ENCODE data around the gene PPP2R2C.

The PPP2R2C gene

DNA sequence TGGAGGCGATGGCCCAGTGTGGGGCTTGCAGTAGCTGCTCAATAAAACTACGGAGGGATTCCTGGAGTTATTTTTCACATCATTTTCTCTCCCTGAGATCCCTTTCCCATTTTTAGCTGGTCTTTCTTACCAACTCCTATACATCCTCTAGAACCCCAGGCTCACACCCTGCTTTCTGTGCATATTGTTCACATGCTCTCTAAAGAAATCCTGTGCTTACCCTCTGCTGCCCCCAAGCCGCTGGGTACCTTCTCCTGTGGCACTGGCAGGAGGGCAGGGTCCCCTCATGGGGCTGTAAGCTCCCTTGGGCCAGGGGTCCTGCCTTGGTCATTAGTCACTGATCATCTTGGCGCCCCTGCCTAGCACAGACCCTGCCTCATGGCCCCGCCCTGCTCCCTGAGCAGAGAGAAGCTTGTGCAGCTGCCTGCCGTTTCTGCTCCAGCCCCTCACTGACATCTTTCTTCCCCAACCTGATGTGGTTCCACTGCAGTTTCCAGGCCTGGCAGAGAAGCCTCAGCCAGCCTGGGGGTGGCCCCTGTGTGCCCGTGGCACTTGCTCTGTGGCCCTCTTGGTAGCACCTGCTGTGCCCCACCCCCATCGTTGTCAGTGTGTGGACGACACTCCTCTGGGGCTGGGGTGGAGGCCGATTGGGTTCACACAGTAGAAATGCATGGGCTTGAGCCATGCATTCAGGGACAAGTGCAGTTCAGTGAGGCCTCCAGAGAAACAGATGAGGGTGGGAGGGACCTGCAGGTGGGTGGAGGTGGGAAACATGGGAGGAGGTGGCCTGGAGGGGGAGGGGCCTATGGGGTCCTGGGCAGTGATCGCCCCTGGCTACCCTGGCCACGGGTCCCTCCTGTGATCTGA, 133.2 kb downstream of the PPP2R2C start:
- DNase-seq: no peak

DNA sequence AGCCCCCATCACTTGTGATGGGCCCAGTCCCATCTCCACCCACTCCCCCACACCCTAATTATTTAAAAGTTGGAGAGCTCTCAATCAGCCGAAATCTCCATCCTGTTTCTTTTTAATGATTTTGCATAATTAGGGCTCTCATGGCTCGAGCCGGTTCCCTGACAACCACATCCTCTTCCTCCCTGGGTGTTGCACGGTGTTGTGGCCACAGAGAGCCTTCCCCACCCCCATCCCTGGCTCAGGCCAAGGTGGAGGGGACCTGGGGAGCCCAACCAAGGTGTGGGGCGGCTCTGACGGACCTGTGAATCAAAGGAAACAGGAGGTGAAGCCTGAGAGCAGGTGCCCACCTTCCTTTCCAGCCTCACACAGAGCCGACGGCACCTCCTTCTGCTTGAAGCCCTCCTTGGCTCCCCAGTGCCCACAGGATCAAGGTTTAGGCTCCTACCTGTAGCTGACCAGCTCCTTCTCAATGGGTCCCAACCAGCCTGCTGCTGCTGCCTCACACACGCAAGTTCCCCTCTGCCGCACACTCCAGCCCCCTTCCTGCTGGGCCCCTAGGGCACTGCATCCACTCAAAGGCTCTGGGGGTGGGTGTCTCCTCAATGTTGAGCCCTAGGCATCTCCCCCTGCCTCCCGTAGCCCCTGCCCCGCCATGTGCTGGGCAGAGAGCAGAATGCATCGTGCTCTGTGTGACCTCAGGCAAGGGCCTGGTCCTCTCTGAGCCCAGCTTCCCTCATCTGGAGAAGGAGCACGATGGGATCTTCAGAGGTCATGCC, 134.1 kb downstream of the PPP2R2C start:
- no peak for DNase-seq

DNA sequence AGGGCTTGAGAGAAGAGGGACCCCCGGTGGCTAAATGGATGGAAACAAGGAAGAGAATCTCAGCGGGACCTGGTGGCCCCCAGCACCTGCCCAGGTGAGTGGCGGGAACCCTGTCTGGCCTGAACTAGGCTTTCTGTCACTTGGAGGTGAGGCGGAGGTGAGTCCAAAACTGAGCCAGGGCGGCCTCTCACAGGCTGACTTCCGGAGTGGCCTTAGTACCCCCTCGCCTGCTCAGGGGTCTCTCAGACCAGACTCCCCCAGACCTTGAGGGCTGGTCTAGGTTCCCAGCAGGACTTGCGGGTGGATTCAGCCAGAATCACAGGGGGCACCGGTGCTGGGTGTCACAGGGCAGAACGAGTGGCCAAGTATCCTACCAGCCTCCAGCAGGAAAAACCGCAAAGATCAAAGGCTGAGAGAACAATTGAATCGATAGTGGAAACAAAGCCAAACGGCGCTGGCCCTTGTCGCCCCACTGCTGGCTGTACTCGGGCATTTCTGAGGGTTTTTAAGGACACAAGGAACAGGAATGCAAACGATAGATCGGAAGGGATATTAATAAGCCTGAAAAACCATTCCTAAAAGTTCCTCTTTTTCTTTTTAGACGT, 135.0 kb downstream of the PPP2R2C start:
- DNase-seq: no peak

DNA sequence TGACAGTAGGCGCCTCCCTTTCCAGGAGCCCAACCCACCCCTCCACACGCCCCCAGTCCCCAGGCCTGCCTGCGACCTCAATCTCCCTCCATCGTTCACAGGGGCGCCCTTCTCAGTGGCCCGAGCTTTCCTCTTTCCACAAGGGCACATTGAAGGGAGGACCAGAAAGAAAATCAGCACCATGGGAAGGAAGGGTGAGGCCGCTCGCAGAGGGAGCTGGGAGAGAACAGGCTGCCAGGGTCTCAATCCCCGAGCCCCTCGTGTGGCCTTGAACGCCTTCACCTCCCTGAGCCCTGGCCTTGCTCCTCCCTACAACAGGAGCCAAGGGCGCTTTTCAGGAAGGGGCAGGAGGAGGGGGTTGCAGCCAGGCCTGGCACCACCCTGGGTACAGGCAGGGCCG, 136.2 kb downstream of the PPP2R2C start:
- DNase-seq: no peak

DNA sequence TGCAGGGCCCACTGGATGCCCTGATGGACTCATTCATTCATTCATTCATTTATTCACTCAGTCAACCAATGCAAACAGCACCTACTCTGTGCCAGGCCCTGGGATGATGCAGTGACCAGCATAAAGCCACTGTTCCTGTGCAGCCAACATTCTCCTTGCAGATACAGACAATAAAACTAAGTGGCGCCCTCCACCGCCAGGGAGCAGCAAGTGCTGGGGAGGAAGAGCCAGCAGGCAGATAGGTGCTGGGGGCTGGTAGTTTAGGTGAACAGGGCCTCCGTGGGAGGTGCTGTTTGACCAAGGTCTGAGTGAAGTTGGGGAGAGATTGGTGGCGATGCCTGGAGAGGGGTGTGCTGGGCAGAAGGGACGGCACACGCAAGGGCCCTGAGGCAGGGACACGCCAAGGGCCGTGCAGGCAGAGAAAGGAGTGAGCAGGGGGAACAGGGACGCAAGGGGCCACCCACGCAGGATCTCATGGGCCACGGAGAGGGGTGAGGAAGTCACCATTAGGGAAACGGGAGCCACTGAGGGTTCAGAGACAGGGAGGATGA, 137.3 kb downstream of the PPP2R2C start:
- no peak for DNase-seq

DNA sequence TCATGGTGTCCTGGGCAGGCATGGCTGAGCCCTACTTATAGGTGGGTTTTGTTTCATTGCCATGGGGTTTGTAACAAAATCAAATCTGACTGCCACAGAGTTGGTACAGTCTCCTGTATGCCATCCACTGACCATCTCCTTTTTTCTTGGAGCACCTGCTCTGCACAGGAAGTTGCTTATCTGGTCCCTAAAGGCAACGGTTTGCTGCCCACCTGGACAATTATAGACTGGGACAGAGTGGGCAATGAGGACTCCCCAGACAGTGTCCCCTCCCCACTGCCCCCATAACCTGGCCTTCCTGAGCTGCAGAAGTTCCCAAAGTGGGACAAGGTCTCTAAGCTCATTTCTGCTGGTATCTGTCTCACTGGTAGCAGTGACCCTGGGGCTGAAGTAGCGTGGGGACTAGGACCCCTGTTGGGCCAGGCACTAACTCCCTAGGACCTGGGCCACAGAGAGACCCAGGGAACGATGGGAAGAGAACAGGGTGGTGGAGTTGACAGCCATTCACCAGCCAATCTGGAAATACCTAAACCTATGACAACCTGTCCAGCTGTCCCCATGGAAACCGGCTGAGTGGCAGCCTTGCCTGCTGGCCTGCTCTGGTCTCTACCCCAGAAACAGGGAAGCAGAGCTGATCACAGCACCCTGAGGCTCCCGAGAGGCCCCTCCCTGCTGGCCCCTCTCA, 138.1 kb downstream of the PPP2R2C start:
- no peak for DNase-seq

DNA sequence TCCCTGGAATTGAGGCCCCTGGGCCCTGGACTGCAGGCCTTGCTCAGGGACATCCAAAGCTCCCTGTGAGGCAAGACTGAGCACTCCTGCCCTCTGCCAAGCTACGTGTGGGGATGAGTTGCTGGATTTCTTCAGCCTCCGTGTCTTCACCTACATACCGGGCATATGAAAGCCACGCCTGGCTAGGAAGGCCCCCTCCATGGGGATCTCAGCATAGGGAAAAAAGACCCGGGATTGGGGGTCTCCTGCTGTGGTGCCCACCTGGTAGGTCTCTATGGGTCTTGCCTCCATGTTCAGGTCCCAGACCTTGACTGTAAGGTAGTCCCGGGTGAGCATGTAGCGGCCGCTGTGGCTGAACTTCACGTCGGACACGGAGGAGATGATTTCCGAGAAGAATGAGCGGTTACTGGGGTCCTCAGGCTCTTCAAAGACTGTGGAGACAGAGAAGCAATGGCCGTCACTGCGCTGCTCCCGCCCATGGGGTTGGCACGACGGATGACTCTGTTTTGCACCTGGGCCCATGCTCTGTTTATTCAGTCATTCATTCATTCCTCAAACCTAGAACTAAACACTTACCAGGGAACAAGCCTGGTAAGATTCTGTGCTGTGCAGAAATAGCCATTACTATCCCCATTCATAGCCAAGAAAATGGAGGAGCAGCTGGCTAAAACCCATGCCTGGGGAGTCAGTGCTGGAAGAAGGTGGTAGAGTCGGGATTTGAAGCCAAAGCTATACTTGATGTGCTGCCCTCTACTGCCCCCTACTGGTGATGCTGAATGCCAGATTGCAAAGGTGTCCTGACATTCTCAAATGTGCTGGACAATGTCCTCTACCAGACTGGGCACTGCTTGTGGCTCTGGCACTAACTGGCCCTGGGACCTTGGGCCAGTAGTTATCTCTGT, 138.9 kb downstream of the PPP2R2C start:
- no peak for DNase-seq

DNA sequence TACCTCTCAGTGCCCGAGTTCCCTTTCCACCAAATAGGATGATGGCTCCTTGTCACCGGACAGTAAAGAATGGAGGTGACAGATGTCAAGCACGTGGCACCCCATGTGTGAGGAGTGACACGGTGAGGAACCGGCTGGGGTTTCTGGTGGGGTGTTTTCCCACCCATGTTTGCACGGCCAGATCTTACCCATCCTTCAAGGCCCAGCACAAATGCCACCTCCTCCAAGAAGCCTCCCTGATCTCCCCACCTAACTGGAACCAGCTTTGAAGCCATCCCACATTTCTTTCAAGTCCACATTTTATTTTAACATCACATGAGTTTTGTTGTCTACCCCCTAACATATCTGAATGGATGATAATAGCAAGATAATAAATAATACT, 139.8 kb downstream of the PPP2R2C start:
- DNase-seq: no peak

DNA sequence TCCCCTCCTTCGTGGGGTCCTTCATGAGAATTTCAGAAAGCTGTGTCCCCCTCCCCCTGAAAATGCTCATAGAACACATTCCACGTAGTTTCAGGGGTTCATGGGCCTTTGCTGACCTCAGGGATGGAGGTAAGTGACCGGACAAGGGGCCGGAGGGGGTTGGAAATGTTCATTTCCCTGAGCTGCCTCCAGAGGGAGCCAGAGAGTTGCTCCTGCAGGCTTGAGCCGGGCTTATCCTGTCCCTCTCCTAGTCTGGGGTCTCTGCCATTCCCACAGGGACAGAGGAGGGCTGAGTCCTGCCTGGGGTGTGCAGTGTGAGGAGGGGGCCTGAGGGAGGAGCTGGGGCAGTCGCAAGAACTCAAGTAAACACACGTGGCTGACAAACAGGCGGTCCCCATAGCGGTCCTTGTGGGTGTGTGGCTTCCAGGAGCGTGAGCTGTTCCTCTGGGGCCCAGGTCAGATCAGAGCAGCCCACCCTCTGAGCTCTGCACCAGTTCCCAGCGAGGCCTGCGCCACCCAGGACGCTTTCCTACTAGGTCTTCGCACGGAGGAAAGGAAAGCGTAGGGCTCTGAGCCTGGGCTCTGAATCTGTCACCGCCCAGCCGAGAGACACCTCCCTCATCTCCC, 140.3 kb downstream of the PPP2R2C start:
- no peak for DNase-seq

DNA sequence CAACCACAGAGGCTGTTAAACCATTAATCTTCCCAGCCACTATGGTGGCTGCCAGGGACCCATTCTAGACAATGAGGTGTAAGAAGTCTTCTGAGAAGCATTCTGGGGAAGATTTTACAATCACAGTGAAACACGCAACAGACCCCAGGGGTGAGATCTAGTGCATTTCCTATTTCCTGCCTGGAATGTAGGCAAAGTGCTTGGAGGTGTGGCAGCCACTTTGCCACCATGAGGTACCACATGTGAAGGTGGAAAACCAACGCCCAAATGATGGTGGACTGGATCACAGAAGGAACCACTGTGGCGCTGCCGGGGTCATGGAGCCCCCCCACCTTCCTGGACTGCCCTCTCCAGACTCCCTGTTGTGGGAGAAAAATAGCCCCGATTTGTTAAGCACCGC, 140.9 kb downstream of the PPP2R2C start:
- DNase-seq: no peak

DNA sequence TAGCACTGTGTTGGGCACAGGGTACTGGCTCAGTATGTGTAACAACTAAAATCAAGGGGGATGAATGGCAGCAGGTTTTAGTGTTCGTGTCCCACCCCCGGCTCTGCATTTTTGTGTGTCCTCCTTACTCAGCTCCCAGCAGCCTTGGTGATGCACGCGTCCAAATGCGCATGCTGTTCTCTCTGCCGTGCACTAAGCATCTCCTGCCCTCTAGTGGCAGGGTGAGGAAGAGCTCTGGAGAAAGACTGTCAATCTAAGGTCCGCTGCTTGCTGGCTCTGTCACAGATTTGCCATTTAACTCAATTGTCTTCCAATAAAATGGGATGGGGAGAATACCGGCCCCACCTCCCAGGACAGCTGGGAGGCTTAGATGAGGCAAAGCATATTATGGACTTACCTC, 141.4 kb downstream of the PPP2R2C start:
- no peak for DNase-seq

DNA sequence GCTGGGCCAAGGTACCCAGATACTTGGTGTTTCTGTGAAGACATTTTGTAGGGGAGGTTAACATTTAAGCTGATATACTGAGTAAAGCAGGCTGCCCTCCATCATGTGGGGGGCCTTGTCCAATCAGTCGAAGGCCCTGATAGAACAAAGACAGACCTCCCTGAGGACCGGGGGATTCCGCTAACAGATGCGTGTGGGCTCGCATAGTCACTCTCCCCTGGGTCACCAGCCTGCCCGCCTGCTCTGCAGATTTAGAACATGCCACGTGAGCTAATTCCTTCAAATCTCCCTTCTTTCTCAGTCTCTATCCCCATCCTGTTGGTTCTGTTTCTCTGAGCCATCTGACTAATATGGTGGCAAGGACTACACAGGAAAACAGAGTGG, 142.0 kb downstream of the PPP2R2C start:
- DNase-seq: no peak

DNA sequence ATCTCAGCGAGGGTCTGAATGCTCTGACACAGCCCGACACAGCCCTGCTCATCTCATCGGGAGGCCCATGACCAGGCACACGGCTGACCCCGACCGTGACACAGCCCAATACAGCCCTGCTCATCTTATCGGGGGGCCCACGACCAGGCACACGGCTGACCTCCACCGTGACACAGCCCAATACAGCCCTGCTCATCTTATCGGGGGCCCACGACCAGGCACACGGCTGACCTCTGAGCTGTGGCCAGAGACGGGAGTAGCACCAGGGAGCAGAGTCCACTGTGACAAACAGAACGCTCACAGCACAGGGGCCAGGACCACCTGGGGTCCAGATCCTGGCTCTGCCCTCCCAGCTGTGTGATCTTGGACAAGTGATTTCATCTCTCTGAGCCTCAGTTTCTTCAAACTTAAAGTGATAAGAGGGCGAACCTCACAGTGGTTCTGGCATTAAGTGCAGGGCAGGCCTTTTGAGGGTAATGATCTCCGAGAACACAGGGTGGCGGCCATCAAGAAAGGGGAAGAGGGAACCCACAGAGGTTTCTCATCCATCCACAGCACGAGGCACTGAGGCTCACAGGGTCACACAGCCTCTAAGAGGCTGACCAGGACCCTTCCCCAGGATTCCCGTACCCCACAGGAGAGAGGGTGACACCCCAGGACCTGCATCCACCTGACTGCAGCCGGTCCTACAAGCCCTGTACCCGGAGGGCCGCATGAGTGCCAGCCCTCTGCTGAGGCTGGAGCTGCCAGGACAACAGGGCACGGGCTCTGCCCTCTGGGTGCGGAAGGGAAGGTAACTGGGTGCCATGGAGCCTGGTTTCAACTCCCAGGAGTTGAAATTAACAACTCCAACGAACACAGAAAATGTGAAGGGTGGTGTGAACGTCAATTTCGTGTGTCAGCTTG, 142.7 kb downstream of the PPP2R2C start:
- DNase-seq: no peak

DNA sequence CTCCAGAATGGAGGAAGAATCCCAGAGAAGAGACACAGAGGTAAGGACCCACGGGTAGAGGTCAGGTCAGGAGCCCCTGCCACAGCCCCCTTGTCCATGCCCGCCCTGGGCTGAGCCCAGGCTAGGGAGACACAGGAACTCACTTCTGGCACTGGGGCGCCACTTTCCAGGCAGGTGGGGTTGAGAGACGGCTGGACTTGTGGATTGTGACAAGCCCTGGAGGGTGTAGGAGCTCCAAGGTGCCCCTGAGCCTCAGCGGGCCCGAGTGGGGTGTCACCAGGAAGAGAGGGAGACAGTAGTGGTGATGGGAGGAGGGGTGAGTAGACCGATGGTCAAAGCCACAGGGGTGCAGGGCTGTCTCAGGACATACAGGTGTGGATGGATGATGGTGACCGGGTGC, 143.9 kb downstream of the PPP2R2C start:
- no peak for DNase-seq

DNA sequence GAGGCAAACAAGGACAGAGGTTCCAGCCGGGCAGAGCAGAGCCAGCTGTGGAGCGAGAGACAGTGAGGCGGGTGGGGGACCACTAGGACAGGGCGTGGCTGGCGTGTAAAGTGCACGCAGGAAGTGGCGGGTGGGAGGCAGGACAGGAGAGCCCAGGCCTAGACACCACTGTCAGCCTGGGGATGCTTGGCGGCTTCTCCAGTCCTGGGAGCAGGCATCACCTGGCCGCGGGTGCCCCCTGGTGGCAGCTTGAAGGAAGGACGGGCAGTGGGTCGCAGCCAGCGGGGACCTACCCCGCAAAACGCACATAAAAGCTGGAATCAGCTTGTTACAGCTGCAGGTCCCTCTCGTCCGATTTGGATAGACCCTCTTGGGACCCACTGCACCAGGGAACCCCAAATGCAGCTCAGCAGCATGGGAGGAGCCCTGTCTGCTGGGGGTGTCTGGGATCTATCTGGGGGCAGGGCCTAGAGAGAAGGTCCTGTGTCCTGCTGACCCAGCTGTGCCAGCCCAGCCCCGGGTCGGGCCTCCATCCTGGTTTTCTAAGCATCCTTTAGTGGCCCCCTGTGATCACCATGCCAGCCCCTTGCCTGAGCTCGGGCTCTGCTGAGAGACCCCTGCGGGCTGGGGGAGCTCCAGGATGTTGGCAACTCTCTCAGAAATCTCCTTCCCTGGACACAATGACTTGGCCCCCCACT, 145.0 kb downstream of the PPP2R2C start:
- peak; percentile 63 for DNase-seq

DNA sequence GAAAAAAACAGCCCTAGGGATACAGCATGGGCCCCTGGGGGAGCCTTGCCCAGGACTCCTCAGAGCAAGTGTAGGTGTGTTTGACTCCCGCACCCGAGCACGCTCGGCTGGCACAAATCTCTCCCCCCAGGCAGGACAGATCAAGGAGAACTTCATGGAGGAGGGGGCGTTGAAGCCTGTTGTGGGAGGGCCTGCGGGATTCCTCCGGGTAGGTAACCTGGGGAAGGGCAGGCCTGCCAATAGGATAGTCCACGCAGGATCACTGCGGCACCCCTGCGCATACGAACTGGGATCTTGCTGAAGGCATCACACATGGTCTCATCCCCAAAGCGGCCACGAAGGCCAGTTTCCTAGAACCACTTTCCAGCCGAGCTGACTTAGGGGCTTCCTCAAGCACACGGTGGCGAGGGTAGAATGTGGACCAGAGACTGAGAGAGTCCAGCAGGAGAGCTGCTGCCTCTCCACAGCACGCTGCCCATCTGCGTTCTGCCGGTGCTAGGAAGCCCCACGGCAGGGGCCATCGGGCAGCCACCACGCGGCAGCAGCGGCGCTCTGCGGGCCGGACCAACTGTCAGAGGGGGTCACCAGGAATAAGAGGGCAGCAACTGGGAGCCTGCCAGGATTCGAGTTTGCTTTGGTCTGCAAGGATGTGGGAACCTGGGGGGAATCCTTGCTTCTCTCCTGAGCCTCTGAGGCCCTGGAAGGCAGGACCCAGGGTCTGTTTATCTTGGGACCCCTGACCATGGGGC, 145.9 kb downstream of the PPP2R2C start:
- no peak for DNase-seq

DNA sequence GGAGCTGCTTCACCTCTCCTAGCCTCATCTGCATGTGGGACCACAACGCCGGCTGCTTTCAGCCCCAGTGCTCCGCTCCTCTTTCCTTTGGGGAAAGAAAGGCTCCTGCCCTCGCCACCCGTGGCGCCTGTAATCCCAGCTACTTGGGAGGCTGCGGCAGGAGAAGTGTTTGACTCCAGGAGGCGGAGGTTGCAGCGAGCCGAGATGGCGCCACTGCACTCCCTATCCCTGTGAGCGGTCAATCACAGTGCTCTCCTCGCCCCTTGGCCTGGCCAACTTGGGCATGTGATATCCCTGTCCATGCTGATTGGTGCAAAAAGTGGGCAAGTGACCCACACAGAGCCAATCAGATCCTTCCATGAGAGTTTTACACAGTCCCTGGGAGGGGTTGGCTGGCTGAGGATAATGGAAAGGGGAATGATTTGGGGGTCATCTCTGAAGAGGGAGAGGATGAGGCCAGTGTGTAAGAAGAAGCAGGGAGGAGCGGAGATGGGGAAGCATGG, 146.6 kb downstream of the PPP2R2C start:
- DNase-seq: no peak

DNA sequence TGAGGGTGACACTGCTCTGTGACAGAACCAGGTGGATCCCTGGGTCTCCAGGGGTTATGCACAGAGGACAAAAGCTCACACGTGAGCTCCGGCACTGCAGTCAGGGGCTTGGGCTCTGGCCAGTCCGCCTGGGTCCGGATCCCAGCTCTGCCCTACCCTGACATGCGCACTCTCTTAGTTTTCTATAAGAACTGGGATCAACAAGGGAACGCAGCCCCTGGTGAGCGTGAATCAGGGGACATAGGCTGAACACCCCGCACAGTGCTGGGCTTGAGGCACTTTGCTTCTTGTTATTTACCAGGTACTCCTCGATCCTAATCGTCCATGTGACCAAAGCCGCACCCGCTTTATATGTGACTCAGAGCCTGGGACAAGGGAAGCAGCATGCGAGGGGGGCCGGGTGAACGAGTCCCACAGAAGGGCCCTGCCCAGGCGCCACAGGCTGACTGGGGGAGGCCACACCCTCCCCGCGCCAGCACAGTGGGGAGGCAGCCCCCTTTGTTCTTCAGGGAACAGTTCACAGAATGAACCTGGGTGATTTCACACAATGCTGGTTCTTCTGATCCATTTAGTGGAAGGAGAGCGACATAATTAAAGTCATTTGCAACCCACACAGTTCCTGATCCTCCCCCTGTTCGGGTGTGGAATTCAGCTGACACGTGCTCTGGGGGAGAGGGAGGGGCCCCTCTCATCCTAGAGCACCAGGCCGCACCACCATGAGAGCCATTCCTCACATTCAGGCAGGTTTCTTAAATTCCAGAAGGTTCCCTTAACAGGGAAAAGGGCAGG, 147.2 kb downstream of the PPP2R2C start:
- no peak for DNase-seq

Data from NCI-H1694 (cell line).